ENCODE results near the gene DSPP.

DSPP gene

GRCh38 chr4:87632469-87632868, 24.1 kb downstream of the DSPP start:
- DNase-seq, result no peak

GRCh38 chr4:87633243-87633642, 24.9 kb downstream of the DSPP start:
- peak; percentile 37 for DNase-seq

- no peak for DNase-seq
Observed at GRCh38 chr4:87644286-87644685, 36.0 kb downstream of the DSPP start.

- no peak for DNase-seq
Observed at GRCh38 chr4:87649980-87650379, 41.7 kb downstream of the DSPP start, which contains the start of gene DMP1. DMP1 (plus strand) TSS chr4:87650280; CDS start chr4:87656493, 6,213 bp downstream.

- DNase-seq, result no peak
Observed at GRCh38 chr4:87650938-87651337, 42.6 kb downstream of the DSPP start.

- no peak for DNase-seq
Observed at GRCh38 chr4:87651941-87652340, 43.6 kb downstream of the DSPP start.

GRCh38 chr4:87654487-87655044, 46.2 kb downstream of the DSPP start:
- no peak for DNase-seq

- DNase-seq, result no peak
Observed at GRCh38 chr4:87657525-87657924, 49.2 kb downstream of the DSPP start.

- DNase-seq, result no peak
Observed at GRCh38 chr4:87659247-87659931, 51.1 kb downstream of the DSPP start.

GRCh38 chr4:87662871-87663270, 54.5 kb downstream of the DSPP start:
- DNase-seq, result no peak

All from NCI-H446 treated with DMSO at 0.1 percent for 48 hours (cell line).